Measurements from ENCODE around the gene CDYL.

GRCh38 chr6:4890627-4891026 lies 114.4 kb downstream of the CDYL start:
- TF ChIP-seq, protein P1, sequence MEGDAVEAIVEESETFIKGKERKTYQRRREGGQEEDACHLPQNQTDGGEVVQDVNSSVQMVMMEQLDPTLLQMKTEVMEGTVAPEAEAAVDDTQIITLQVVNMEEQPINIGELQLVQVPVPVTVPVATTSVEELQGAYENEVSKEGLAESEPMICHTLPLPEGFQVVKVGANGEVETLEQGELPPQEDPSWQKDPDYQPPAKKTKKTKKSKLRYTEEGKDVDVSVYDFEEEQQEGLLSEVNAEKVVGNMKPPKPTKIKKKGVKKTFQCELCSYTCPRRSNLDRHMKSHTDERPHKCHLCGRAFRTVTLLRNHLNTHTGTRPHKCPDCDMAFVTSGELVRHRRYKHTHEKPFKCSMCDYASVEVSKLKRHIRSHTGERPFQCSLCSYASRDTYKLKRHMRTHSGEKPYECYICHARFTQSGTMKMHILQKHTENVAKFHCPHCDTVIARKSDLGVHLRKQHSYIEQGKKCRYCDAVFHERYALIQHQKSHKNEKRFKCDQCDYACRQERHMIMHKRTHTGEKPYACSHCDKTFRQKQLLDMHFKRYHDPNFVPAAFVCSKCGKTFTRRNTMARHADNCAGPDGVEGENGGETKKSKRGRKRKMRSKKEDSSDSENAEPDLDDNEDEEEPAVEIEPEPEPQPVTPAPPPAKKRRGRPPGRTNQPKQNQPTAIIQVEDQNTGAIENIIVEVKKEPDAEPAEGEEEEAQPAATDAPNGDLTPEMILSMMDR (IDR thresholded peaks at IDR 0.05; ENCODE audit: low read depth, low read length, missing input control) = no peak
- TF ChIP-seq HNF4G (IDR thresholded peaks at IDR 0.05) (no peak), TAF1 (conservative IDR thresholded peaks at IDR 0.05) (no peak), REST (IDR thresholded peaks at IDR 0.05) (no peak), GABPA (IDR thresholded peaks at IDR 0.05 in 1 of 2, conservative IDR thresholded peaks at IDR 0.05 in 1 of 2) (no peak), RXRA (IDR thresholded peaks at IDR 0.05) (no peak), JUND (IDR thresholded peaks at IDR 0.05) (no peak), YY1 (IDR thresholded peaks at IDR 0.05) (no peak), HNF4A (conservative IDR thresholded peaks at IDR 0.05) (no peak), MAX (IDR thresholded peaks at IDR 0.05) (no peak)
- TF ChIP-seq, protein P2, sequence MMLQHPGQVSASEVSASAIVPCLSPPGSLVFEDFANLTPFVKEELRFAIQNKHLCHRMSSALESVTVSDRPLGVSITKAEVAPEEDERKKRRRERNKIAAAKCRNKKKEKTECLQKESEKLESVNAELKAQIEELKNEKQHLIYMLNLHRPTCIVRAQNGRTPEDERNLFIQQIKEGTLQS (IDR thresholded peaks at IDR 0.05) = no peak

Measured in liver (tissue), 3 donors.